K562 (cell line): Measurements from ENCODE around the gene HAP1.

ENCODE experiments used
- CHD4 ChIP-seq: fragments of 200-600 bp; sonication (generic); IDR thresholded peaks from 3 replicates; pipeline ENCODE4 v1.6.1; 2012; ENCODE audit warnings: low read depth, mild to moderate bottlenecking, mixed read lengths, low read length, inconsistent platforms; ENCODE audit not compliant: insufficient read depth, insufficient replicate concordance, poor library complexity, severe bottlenecking
- NFIC ChIP-seq: fragments of 450-650 bp; IDR thresholded peaks from 2 replicates; pipeline ENCODE4 v1.6.1; 2017; ENCODE audit warnings: mild to moderate bottlenecking, inconsistent platforms
- NFIX ChIP-seq: fragments of 250-450 bp; sonication (Bioruptor Pico); IDR thresholded peaks from 2 replicates; pipeline ENCODE4 v1.4.0; 2020; ENCODE audit warnings: low read depth, mild to moderate bottlenecking, moderate library complexity
- SMAD1 ChIP-seq: fragments of 150-350 bp; IDR thresholded peaks from 2 replicates; pipeline ENCODE4 v1.6.1; 2014; ENCODE audit warnings: low read length, low read depth; ENCODE audit not compliant: partially characterized antibody
- TCF7 ChIP-seq: sonication (generic); IDR thresholded peaks from 2 replicates; pipeline ENCODE4 v1.6.1; 2016; ENCODE audit warnings: antibody characterized with exemption, borderline replicate concordance
- YY1 ChIP-seq, 3 experiments: IDR thresholded peaks; 2 replicates each; pipeline ENCODE4 v1.6.1; 2011; ENCODE audit warnings: low read length in 2 of 3, mild to moderate bottlenecking in 2 of 3, moderate library complexity in 2 of 3, borderline replicate concordance in 1 of 3, control low read depth in 1 of 3, low read depth in 1 of 3; ENCODE audit not compliant: insufficient read depth in 3 of 3, insufficient replicate concordance in 2 of 3, control insufficient read depth in 1 of 3, insufficient read length in 1 of 3; ENCODE audit errors: extremely low read depth in 1 of 3
- ZNF239 ChIP-seq: fragments of 250-450 bp; sonication (Bioruptor Pico); IDR thresholded peaks from 2 replicates; pipeline ENCODE4 v1.4.0; 2020; ENCODE audit warnings: mild to moderate bottlenecking
- TF ChIP-seq, protein P1 (sequence below): sonication (generic); formaldehyde crosslinking; IDR thresholded peaks from 2 replicates; pipeline ENCODE4 v1.8.1; 2023; ENCODE audit warnings: mild to moderate bottlenecking, missing genetic modification reagents
- TF ChIP-seq, protein P2 (sequence below): IDR thresholded peaks from 2 replicates; pipeline ENCODE4 v1.6.1; 2011; ENCODE audit warnings: borderline replicate concordance, low read depth, mild to moderate bottlenecking, moderate library complexity, low read length; ENCODE audit not compliant: insufficient read depth, poor library complexity, severe bottlenecking
- TF ChIP-seq, protein P3 (sequence below), 2 experiments: fragments of 450-650 bp; formaldehyde crosslinking in 1 of 2; IDR thresholded peaks; 2 replicates each; pipeline versions ENCODE4 v1.4.0 to v1.6.1; 2014 to 2020; ENCODE audit warnings: mild to moderate bottlenecking in 2 of 2, borderline replicate concordance in 1 of 2, low read depth in 1 of 2
- TF ChIP-seq, protein P4 (sequence below): fragments of 450-650 bp; IDR thresholded peaks from 2 replicates; pipeline ENCODE4 v1.6.1; 2017; ENCODE audit warnings: antibody characterized with exemption, mild to moderate bottlenecking

DNA sequence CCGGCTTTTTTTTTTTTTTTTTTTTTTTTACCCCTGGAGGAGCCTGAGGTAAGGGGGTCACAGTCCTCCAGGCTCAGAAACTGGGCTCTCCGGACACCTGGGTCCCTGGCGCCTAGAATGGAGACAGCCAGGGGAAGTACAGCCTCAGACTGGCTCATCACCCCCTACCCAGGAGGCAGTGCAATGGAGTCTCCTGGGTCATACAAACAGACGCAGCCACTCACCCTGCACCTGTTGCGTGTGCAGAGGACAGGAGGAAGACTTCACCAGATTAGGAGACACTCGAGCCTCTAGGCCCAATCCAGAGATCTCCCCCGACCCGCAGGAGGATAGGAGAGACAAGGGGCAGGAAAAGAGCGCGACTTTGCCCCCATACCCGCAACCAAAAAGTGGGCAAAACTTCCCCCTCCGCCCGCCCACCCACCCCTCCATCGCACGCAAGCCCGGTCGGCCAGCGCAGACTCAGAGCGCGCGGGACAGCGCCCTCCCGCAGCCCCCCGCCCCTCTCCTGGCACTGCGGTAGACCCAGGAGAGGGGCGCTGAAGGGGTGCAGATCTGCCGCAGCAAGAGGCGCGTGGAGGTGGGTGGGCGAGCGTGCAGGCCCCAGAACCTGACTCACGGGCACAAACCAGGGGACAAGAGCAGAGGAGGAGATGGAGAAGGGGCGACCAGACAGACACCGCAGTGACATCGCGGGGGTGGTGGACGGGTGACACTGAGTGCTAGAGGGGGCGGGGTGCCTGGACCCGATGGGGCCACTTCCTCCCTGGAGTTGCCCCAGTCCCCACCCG, 900 bp downstream of the HAP1 start:
- TF ChIP-seq NFIC = no peak
- no peak for TF ChIP-seq NFIX (CRISPR knock-in tag)
- TF ChIP-seq, protein P1, sequence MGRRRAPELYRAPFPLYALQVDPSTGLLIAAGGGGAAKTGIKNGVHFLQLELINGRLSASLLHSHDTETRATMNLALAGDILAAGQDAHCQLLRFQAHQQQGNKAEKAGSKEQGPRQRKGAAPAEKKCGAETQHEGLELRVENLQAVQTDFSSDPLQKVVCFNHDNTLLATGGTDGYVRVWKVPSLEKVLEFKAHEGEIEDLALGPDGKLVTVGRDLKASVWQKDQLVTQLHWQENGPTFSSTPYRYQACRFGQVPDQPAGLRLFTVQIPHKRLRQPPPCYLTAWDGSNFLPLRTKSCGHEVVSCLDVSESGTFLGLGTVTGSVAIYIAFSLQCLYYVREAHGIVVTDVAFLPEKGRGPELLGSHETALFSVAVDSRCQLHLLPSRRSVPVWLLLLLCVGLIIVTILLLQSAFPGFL (CRISPR knock-in tag) = no peak
- TF ChIP-seq, protein P2, sequence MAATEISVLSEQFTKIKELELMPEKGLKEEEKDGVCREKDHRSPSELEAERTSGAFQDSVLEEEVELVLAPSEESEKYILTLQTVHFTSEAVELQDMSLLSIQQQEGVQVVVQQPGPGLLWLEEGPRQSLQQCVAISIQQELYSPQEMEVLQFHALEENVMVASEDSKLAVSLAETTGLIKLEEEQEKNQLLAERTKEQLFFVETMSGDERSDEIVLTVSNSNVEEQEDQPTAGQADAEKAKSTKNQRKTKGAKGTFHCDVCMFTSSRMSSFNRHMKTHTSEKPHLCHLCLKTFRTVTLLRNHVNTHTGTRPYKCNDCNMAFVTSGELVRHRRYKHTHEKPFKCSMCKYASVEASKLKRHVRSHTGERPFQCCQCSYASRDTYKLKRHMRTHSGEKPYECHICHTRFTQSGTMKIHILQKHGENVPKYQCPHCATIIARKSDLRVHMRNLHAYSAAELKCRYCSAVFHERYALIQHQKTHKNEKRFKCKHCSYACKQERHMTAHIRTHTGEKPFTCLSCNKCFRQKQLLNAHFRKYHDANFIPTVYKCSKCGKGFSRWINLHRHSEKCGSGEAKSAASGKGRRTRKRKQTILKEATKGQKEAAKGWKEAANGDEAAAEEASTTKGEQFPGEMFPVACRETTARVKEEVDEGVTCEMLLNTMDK = no peak
- TF ChIP-seq ZNF239 (CRISPR knock-in tag) = no peak
- TF ChIP-seq, protein P3, sequence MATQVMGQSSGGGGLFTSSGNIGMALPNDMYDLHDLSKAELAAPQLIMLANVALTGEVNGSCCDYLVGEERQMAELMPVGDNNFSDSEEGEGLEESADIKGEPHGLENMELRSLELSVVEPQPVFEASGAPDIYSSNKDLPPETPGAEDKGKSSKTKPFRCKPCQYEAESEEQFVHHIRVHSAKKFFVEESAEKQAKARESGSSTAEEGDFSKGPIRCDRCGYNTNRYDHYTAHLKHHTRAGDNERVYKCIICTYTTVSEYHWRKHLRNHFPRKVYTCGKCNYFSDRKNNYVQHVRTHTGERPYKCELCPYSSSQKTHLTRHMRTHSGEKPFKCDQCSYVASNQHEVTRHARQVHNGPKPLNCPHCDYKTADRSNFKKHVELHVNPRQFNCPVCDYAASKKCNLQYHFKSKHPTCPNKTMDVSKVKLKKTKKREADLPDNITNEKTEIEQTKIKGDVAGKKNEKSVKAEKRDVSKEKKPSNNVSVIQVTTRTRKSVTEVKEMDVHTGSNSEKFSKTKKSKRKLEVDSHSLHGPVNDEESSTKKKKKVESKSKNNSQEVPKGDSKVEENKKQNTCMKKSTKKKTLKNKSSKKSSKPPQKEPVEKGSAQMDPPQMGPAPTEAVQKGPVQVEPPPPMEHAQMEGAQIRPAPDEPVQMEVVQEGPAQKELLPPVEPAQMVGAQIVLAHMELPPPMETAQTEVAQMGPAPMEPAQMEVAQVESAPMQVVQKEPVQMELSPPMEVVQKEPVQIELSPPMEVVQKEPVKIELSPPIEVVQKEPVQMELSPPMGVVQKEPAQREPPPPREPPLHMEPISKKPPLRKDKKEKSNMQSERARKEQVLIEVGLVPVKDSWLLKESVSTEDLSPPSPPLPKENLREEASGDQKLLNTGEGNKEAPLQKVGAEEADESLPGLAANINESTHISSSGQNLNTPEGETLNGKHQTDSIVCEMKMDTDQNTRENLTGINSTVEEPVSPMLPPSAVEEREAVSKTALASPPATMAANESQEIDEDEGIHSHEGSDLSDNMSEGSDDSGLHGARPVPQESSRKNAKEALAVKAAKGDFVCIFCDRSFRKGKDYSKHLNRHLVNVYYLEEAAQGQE (IDR thresholded peaks at IDR 0.05; ENCODE audit: borderline replicate concordance) = no peak
- TF ChIP-seq, protein P3 (CRISPR knock-in tag; IDR thresholded peaks at IDR 0.05; ENCODE audit: low read depth) = no peak
- TF ChIP-seq SMAD1 = no peak
- TF ChIP-seq CHD4 = no peak
- TF ChIP-seq, protein P4, sequence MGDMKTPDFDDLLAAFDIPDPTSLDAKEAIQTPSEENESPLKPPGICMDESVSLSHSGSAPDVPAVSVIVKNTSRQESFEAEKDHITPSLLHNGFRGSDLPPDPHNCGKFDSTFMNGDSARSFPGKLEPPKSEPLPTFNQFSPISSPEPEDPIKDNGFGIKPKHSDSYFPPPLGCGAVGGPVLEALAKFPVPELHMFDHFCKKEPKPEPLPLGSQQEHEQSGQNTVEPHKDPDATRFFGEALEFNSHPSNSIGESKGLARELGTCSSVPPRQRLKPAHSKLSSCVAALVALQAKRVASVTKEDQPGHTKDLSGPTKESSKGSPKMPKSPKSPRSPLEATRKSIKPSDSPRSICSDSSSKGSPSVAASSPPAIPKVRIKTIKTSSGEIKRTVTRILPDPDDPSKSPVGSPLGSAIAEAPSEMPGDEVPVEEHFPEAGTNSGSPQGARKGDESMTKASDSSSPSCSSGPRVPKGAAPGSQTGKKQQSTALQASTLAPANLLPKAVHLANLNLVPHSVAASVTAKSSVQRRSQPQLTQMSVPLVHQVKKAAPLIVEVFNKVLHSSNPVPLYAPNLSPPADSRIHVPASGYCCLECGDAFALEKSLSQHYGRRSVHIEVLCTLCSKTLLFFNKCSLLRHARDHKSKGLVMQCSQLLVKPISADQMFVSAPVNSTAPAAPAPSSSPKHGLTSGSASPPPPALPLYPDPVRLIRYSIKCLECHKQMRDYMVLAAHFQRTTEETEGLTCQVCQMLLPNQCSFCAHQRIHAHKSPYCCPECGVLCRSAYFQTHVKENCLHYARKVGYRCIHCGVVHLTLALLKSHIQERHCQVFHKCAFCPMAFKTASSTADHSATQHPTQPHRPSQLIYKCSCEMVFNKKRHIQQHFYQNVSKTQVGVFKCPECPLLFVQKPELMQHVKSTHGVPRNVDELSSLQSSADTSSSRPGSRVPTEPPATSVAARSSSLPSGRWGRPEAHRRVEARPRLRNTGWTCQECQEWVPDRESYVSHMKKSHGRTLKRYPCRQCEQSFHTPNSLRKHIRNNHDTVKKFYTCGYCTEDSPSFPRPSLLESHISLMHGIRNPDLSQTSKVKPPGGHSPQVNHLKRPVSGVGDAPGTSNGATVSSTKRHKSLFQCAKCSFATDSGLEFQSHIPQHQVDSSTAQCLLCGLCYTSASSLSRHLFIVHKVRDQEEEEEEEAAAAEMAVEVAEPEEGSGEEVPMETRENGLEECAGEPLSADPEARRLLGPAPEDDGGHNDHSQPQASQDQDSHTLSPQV = no peak
- TF ChIP-seq YY1 (IDR thresholded peaks at IDR 0.05; ENCODE audit: borderline replicate concordance in 1 of 3, control insufficient read depth in 1 of 3, extremely low read depth in 1 of 3, insufficient read depth in 3 of 3, insufficient read length in 1 of 3, insufficient replicate concordance in 2 of 3, low read depth in 1 of 3, low read length in 2 of 3) = no peak
- no peak for TF ChIP-seq TCF7
